Hematopoietic multipotent progenitor cell treated with erythropoietin and hydrocortisone succinate and interleukin-3 and kit ligand, for 4 days (in vitro differentiated cells): ENCODE results near the gene PRKCB.

Source experiments
- DNase-seq: peaks from one replicate; pipeline ENCODE4 v3.0.0-alpha.2; 2015

Gene PRKCB

GRCh38 chr16:23867566-23867965, 31.8 kb downstream of the PRKCB start:
- no peak for DNase-seq

GRCh38 chr16:23868136-23868535, 32.4 kb downstream of the PRKCB start:
- DNase-seq: no peak

- no peak for DNase-seq
These were observed 33.3 kb downstream of the PRKCB start for GRCh38 chr16:23869052-23869451.

- DNase-seq: no peak
These were observed 36.1 kb downstream of the PRKCB start for GRCh38 chr16:23871924-23872323.

- DNase-seq: peak; percentile 72
These were observed 39.0 kb downstream of the PRKCB start for GRCh38 chr16:23874613-23875294.

GRCh38 chr16:23876256-23876896, 40.6 kb downstream of the PRKCB start:
- no peak for DNase-seq

- peak; percentile 77 for DNase-seq
These were observed 41.6 kb downstream of the PRKCB start for GRCh38 chr16:23877107-23878070.

GRCh38 chr16:23879735-23880373, 44.1 kb downstream of the PRKCB start:
- no peak for DNase-seq

GRCh38 chr16:23889189-23889588, 53.4 kb downstream of the PRKCB start:
- no peak for DNase-seq

GRCh38 chr16:23893986-23894385, 58.2 kb downstream of the PRKCB start:
- DNase-seq: no peak

GRCh38 chr16:23895052-23895451, 59.3 kb downstream of the PRKCB start:
- no peak for DNase-seq

GRCh38 chr16:23896832-23897821, 61.3 kb downstream of the PRKCB start:
- peak; percentile 77 for DNase-seq

GRCh38 chr16:23898682-23899430, 63.1 kb downstream of the PRKCB start:
- no peak for DNase-seq

- no peak for DNase-seq
These were observed 64.1 kb downstream of the PRKCB start for GRCh38 chr16:23899869-23900268.

- peak; percentile 51 for DNase-seq
These were observed 64.8 kb downstream of the PRKCB start for GRCh38 chr16:23900480-23901177.

- DNase-seq: peak; percentile 98
These were observed 65.6 kb downstream of the PRKCB start for GRCh38 chr16:23901178-23902033.

- DNase-seq: peak; percentile 83
These were observed 66.4 kb downstream of the PRKCB start for GRCh38 chr16:23902034-23902747.

GRCh38 chr16:23902748-23903414, 67.1 kb downstream of the PRKCB start:
- peak; percentile 44 for DNase-seq
